ENCODE measurements around the gene VAV2.

Gene VAV2

DNA sequence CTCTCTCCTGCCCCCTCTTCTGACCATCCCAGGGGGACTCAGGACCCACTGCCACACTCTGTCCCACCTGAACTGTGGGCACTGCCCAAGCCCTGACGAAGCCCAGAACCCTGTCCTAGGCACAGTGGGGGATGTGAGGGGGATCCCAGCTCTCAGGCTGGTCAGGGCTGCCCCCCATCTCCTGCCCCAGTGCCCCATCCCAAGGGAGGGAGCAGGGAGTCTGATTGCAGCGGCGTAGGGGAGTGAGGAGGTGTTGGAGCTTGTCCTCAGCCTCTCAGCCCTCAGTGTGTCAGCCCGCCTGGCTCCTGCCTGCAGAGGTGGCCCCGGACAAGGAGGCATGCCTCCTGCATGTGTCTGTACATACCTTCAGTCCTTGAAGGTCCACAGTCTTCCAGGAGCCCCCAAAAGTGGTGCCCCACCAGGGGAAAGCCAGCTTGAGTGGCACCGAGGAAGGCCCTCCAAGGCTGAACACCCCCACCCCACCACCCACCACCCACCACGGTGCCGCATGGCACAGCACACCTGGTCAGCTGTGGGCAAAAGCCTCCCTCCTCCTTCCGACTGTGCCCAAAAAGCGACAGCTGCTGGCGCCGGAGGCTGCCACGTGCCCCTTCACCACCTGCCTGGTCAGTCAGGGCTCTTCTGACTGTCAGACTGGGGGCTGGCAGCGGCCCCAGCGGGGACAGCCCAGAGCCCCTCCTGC is 254.9 kb downstream of the VAV2 start:
- DNase-seq = no peak

DNA sequence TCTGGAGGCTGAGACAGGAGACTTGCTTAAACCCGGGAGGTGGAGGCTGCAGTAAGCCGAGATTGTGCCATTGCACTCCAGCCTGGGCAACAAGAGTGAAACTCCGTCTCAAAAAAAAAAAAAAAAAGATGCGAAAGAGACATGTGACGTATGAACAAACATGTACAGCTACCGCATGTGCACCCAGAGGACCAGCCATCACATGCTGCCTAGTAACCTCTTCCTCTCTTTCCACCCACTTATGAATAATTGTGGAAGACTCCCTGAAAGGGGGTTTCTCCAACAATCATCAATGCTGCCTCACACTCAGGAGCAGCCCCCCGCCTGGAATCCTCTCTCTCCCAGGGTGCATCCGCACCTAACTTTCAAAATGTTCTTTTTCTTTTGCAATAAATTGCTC is 256.2 kb downstream of the VAV2 start:
- DNase-seq = no peak

- DNase-seq = no peak
These were observed 256.7 kb downstream of the VAV2 start for GRCh38 chr9:133735415-133735775.

DNA sequence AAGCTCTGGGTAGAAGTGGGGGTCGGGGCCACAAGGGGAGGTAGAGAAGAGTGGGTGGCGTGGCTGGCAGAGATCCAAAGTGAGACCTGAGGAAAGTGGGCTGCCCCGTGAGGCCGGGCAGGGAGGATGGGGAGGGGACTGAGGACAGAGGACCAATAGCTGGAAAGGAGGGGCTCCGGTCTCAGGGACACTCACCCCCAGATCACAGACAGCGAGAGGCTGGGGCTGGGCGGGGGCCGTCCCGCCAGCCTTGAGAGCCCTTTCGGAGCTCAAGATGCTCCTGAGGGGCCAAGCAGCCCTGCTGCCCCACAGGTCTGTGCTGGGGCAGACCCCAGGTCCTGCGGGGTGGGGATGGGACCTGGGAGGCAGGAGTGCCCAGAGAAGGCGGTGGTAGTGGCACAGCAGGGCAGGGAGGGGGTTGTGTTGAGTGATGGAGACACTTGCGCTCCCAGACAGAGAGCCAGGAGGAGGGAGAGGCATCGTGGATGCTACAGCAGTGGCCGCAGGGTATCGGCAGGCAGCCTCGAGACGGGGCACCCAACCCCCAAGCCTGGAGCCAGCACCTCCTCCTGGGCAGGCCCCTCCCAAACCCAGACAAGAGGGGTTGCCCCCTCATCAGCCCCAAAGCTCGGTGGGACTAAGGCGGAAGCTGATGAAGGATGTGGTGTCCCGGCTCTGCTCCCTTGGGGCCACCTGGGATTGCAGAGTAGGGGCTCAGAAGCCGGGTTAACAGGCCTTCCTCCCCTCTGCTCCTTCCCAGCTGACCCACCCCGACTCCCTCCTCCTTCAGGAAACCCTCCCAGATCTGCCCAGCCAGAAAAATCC is 257.3 kb downstream of the VAV2 start:
- DNase-seq = no peak

DNA sequence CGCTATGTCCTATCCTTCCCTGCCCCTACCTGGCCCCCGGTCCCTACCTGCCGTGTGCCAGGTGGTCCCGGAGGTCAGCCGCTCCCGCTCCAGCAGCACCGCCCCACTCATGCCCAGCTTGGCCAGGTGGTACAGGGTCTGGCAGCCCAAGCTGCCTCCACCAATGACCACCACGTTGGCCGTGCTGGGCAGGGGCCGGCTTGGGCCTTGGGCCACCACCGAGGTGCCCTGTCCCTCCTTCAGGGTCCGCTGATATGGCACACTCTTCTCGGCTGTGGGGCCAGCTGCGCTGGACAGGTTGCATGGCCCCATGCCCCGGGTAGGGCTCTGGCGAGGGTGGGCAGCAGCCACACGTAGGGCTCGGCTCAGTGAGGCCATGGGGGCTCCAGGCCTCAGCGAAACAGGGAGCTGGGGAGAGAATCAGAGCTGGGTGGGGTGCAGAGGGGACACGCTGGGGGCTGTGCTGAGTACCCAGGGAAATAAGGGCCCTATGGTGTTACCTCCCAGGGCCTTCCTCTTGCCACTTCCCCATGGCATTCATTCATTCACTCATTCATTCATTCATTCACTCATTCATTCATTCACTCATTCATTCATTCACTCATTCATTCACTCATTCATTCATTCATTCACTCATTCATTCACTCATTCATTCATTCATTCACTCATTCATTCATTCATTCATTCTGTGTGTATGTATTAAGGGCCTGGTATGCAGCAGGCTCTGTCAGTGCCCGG is 258.2 kb downstream of the VAV2 start:
- DNase-seq = no peak

- no peak for DNase-seq
These were observed 258.7 kb downstream of the VAV2 start for GRCh38 chr9:133733421-133733795.

DNA sequence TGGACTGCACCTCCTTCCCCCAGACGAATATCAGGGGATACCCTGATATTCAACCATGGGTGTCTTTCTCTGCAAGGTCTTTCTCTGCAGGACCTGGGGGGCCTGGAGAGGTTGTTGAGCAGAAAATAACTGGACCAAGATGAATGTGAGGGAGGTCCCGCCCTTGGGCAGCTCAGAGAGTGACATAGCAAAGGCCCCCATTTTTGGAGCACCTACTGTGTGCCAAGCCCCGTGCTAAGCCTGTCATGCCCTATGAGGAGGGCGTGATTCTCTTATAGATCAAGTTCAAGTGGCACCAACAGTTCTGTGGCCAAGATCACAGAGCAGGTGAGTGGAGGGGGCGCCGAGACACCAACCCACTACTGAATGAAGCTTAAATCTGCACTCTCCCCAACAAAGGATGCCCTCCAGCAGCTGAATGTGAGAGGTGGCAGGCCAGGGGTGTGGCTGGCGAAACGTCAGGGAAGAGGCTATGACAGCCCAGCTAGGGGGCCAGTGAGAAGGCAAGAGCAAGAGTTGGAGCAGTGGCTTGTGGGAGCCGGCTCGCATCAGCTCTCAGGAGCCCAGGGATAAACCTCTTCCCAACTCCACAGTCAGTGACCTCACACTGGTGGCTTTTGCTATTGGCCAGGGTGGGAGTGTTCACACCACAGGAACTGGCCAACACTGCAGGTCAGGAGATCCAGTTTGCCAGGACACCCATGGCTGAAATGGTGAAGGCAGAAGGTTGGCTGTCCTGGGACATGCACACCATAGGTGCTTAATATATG is 259.3 kb downstream of the VAV2 start:
- DNase-seq = no peak

- DNase-seq = no peak
These were observed 260.1 kb downstream of the VAV2 start for GRCh38 chr9:133731876-133732638.

GRCh38 chr9:133730994-133731715 is 261.0 kb downstream of the VAV2 start:
- DNase-seq = peak in 1 of 2 donors; percentile 16

- no peak for DNase-seq
These were observed 262.4 kb downstream of the VAV2 start for GRCh38 chr9:133729617-133730281.

- DNase-seq = no peak
These were observed 263.1 kb downstream of the VAV2 start for GRCh38 chr9:133728856-133729616.

- DNase-seq = no peak
These were observed 264.2 kb downstream of the VAV2 start for GRCh38 chr9:133727876-133728441.

DNA sequence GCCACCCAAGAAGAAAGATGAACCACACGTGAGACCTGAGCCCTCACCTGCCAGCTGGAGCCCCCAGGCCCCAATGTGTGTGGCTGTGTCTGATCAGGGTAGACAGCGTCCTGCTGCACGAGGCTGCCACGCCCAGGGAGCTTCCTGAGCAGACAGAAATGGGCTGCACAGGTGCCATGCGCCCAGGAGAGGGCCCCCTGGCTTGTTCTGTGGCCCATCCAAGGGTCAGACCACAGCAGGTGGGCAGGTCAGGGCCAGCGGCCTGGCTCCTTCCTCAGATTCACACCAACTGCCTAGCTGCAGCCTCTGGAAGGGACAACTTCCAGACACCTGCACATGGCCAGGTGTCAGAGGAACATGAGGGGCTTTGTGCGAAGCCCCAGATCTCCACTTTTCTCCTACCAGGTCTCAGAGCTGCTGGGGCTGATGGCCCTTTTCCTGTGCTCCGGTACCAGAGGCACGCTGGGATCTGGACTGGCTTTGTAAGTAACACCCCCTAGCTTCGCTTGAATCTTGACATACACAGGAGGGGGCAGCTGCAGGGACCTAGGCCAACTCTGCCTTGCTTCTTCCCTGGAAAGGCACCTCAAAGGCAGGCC is 264.7 kb downstream of the VAV2 start:
- no peak for DNase-seq

GRCh38 chr9:133726401-133727276 is 265.5 kb downstream of the VAV2 start:
- DNase-seq = peak; percentile 69 to 73

- no peak for DNase-seq
These were observed 266.2 kb downstream of the VAV2 start for GRCh38 chr9:133725886-133726285.

- DNase-seq = no peak
These were observed 273.4 kb downstream of the VAV2 start for GRCh38 chr9:133718563-133719315.

All from stimulated activated CD4-positive, alpha-beta T cell treated with anti-CD3 and anti-CD28 coated beads, Interleukin-2, amount 100 ng/mL, for 24 hours (primary cell).